DND-41 (cell line): ENCODE measurements around the gene LHX3.

Experiments
- ATAC-seq: fragments of 200-7000 bp; cut with Tn5 transposase; 3 replicates; pipeline ENCODE4 v1.9.1; 2021; ENCODE audit warnings: low read depth; ENCODE audit not compliant: insufficient read depth
- DNase-seq: peaks from one replicate; pipeline ENCODE4 v3.0.0-alpha.2; 2020
- H2AFZ ChIP-seq: 2 replicates; pipeline ENCODE4 v1.6.0; 2012; ENCODE audit warnings: low read depth, low read length
- H3K27ac ChIP-seq: 2 replicates; pipeline ENCODE4 v1.5.1; 2012; ENCODE audit warnings: low read length, inconsistent platforms
- H3K27me3 ChIP-seq: fragments of 200-600 bp; sonication (generic); 2 replicates; pipeline ENCODE4 v1.6.0; 2012; ENCODE audit warnings: low read length, mild to moderate bottlenecking, inconsistent platforms; ENCODE audit not compliant: insufficient read depth, poor library complexity
- H3K36me3 ChIP-seq: 2 replicates; pipeline ENCODE4 v1.5.1; 2012; ENCODE audit warnings: low read length, inconsistent platforms; ENCODE audit not compliant: insufficient read depth
- H3K4me1 ChIP-seq: 2 replicates; pipeline ENCODE4 v1.5.1; 2012; ENCODE audit warnings: mild to moderate bottlenecking, low read length; ENCODE audit not compliant: insufficient read depth
- H3K4me2 ChIP-seq: 2 replicates; pipeline ENCODE4 v1.6.0; 2012; ENCODE audit warnings: mild to moderate bottlenecking, moderate library complexity, low read length, inconsistent platforms; ENCODE audit not compliant: insufficient read depth
- H3K4me3 ChIP-seq, 2 experiments: fragments of 200-600 bp in 1 of 2; shearing (Covaris generic) in 1 of 2; 2 replicates each; pipeline ENCODE4 v1.5.1; 2012 to 2016; ENCODE audit warnings: inconsistent platforms in 2 of 2, low read length in 2 of 2, mild to moderate bottlenecking in 2 of 2, low read depth in 1 of 2, moderate library complexity in 1 of 2
- H3K79me2 ChIP-seq: 2 replicates; pipeline ENCODE4 v1.6.0; 2012; ENCODE audit warnings: low read length, inconsistent platforms; ENCODE audit not compliant: insufficient read depth
- H3K9ac ChIP-seq: 2 replicates; pipeline ENCODE4 v1.6.0; 2012; ENCODE audit warnings: low read depth, mild to moderate bottlenecking, inconsistent platforms, low read length, moderate library complexity
- H3K9me3 ChIP-seq: 2 replicates; pipeline ENCODE4 v1.5.1; 2012; ENCODE audit warnings: low read length, moderate library complexity, mild to moderate bottlenecking, inconsistent platforms; ENCODE audit not compliant: insufficient read depth, severe bottlenecking
- H4K20me1 ChIP-seq: 2 replicates; pipeline ENCODE4 v1.6.0; 2012; ENCODE audit warnings: low read length; ENCODE audit not compliant: insufficient read depth
- EZH2 ChIP-seq: IDR thresholded peaks from 3 replicates; pipeline ENCODE4 v1.6.1; 2012; ENCODE audit warnings: borderline replicate concordance, low read depth, mild to moderate bottlenecking, moderate library complexity, low read length, inconsistent platforms; ENCODE audit not compliant: severe bottlenecking
- TF ChIP-seq, protein P1 (sequence below): IDR thresholded peaks from 2 replicates; pipeline ENCODE4 v1.5.1; 2012; ENCODE audit warnings: borderline replicate concordance, low read length, moderate library complexity, mild to moderate bottlenecking; ENCODE audit not compliant: poor library complexity, severe bottlenecking; ENCODE audit errors: extremely low read depth

Gene LHX3

DNA sequence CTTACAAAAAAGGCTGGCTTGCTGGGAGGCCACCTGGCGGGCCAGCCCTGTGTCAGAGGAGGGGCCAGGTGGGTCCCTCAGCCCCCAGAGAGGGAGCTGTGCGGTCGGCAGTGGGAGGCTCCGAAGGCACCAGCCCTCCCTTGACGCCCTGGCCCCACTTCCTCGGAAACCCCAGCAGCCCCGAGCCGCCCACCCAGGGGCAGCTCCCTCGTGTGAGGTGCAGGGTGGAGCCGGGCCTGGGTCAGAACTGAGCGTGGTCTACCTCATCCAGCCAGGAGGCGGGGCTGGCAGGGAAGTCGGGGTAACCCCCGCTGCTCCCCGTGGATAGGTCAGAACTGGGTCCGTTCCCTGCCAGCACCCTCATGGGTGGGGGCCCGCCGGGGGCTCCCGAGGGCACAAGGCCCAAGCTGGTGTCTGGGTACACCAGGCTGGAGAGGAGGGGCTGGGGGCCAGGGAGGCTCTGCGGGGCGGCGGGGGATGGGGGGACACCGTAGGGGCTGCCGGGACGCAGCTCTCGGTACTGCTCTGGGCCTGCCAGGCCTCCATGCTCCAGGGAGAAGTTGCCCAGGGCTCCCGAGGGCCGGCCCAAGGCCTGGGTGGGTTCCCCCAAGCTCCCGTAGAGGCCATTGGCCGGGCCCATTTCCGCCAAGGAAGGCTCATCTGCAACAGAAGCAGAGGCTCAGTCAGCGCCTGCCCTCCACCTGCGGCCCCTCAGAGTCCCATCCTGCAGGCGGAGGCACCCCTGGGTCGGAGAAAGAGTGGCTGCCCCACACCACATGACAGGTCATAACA is 7.6 kb downstream of the LHX3 start:
- DNase-seq (no peak), ATAC-seq (no peak)
- Histone ChIP-seq H3K4me3 (no peak overlapping the region), H3K27ac (no peak overlapping the region), H3K9ac (no peak overlapping the region), H4K20me1 (no peaks in the 10 kb centered on the region; the same call in 1 of the 2 replicates), H2AFZ (no peak overlapping the region), H3K79me2 (no peaks in the 10 kb centered on the region), H3K4me1 (no peaks in the 10 kb centered on the region), H3K27me3 (peaks cover 13% of the 10 kb centered on the region), H3K9me3 (no peaks in the 10 kb centered on the region), H3K4me2 (no peak overlapping the region), H3K36me3 (no peaks in the 10 kb centered on the region)
- TF ChIP-seq, protein P1, sequence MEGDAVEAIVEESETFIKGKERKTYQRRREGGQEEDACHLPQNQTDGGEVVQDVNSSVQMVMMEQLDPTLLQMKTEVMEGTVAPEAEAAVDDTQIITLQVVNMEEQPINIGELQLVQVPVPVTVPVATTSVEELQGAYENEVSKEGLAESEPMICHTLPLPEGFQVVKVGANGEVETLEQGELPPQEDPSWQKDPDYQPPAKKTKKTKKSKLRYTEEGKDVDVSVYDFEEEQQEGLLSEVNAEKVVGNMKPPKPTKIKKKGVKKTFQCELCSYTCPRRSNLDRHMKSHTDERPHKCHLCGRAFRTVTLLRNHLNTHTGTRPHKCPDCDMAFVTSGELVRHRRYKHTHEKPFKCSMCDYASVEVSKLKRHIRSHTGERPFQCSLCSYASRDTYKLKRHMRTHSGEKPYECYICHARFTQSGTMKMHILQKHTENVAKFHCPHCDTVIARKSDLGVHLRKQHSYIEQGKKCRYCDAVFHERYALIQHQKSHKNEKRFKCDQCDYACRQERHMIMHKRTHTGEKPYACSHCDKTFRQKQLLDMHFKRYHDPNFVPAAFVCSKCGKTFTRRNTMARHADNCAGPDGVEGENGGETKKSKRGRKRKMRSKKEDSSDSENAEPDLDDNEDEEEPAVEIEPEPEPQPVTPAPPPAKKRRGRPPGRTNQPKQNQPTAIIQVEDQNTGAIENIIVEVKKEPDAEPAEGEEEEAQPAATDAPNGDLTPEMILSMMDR = no peak
- no peak for TF ChIP-seq EZH2

DNA sequence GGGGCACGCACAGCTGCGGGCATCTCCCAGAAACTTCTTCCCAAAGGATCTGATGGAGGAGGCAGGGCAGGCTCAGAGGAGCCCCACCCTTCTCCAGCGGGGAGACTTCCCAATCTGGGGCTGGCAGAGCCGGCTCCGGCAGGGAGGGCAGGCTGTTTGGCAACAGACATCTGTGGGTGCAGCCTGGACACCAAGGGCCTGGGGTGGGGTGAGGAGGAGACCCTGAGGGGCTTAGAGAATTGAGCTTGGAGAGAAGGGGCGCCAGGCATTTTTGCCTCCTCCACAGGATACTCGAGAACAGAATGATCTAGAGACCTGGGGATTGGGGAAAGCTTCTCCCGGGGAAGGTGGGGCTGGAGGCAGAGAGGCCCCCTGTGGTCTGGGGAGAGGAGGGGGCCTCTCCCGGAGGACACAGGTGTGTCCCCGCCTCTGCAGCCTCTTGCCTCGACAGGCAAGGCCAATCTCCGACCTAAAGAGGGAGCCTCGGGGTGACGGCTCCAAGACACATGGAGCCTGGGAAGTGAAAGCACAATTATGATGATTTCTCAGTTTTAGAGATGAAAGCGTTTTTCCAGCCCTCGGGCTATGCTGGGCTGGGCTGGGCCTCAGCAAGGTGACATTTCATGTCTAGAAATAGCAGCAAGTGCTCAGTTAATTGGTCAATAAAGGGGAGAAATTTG is 8.4 kb downstream of the LHX3 start:
- H3K4me1 ChIP-seq = no peaks in the 10 kb centered on the region
- H3K27ac ChIP-seq = no peak overlapping the region
- DNase-seq (no peak), ATAC-seq (no peak)
- no peaks in the 10 kb centered on the region for H3K36me3 ChIP-seq
- H3K79me2 ChIP-seq = no peaks in the 10 kb centered on the region
- H2AFZ ChIP-seq = no peak overlapping the region
- no peak overlapping the region for H3K4me3 ChIP-seq
- no peak overlapping the region for H3K9ac ChIP-seq
- no peaks in the 10 kb centered on the region; the same call in 1 of the 2 replicates for H4K20me1 ChIP-seq
- H3K9me3 ChIP-seq = no peaks in the 10 kb centered on the region
- no peak overlapping the region for H3K4me2 ChIP-seq
- TF ChIP-seq EZH2 = no peak
- TF ChIP-seq, protein P1 = no peak
- peaks cover 13% of the 10 kb centered on the region for H3K27me3 ChIP-seq

DNA sequence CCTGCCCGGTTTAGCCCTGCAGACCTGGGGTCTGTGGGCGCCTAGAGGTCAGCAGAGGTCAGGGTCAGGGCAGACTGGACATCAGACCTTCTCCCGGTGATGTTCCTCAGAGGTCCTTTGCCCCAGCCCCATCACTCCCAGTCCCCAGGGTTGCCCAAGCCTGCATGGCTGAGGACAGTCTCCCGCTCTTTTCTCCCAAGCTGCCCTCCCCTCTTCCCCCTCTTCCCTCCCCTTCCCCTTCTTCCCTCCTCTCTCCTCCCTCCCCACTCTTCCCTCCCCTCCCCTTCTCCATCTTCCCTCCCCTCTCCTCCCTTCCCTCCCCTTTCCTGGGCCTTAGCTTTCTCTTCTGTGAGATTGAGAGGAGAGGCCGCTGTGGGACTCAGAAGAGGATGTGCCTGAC is 10.4 kb downstream of the LHX3 start:
- no peak overlapping the region for H3K4me2 ChIP-seq
- H3K9me3 ChIP-seq = no peaks in the 10 kb centered on the region
- H3K27me3 ChIP-seq = peaks cover 13% of the 10 kb centered on the region
- no peak overlapping the region for H2AFZ ChIP-seq
- no peaks in the 10 kb centered on the region; the same call in 1 of the 2 replicates for H4K20me1 ChIP-seq
- no peak overlapping the region for H3K4me3 ChIP-seq
- no peak for DNase-seq
- no peaks in the 10 kb centered on the region for H3K79me2 ChIP-seq
- H3K4me1 ChIP-seq = no peaks in the 10 kb centered on the region
- H3K36me3 ChIP-seq = no peaks in the 10 kb centered on the region
- TF ChIP-seq EZH2 = no peak
- TF ChIP-seq, protein P1 = no peak
- no peak overlapping the region for H3K9ac ChIP-seq
- no peak overlapping the region for H3K27ac ChIP-seq
- ATAC-seq = no peak
